Adrenal gland (tissue), 12 donors: ENCODE data around the gene PRR35. TPM values are rescaled to one million over a fixed set of nuclear protein-coding genes. Genes with fewer than 3 reads are reported as not detected.

Experiments
- DNase-seq, 7 donors: peaks; one replicate each; pipeline ENCODE4 v3.0.0-alpha.2; 2019 to 2020
- H3K27ac ChIP-seq, 5 donors: fragments of 200-600 bp; sonication (generic) in 4 of 5; 1 replicate in 3 of 5; 2 replicates in 2 of 5; pipeline versions ENCODE4 v1.5.1 to v1.8.0; 2016 to 2020; ENCODE audit warnings: mild to moderate bottlenecking in 1 of 5
- H3K27me3 ChIP-seq: fragments of 200-600 bp; 2 replicates; pipeline ENCODE4 v1.8.0; 2021
- H3K36me3 ChIP-seq, 2 donors: fragments of 200-600 bp; replicated peaks in 1 of 2; 1 replicate in 1 of 2; 2 replicates in 1 of 2; pipeline versions ENCODE4 v1.5.1 to v1.8.0; 2018 to 2022
- H3K4me1 ChIP-seq, 2 donors: fragments of 200-600 bp; replicated peaks in 1 of 2; 1 replicate in 1 of 2; 2 replicates in 1 of 2; pipeline versions ENCODE4 v1.5.1 to v1.8.0; 2018 to 2021
- H3K4me3 ChIP-seq, 4 donors: fragments of 200-600 bp; sonication (generic) in 3 of 4; one replicate each; pipeline ENCODE4 v1.5.1; 2016 to 2018
- H3K9me3 ChIP-seq, 3 donors: fragments of 200-600 bp; sonication (generic) in 1 of 3; replicated peaks in 1 of 3; 1 replicate in 2 of 3; 2 replicates in 1 of 3; pipeline versions ENCODE4 v1.5.1 to v1.8.0; 2016 to 2021
- POLR2A ChIP-seq, 2 donors: fragments of 450-650 bp; IDR thresholded peaks; one replicate each; pipeline ENCODE4 v1.6.1; 2017; ENCODE audit warnings: antibody characterized with exemption in 2 of 2, mild to moderate bottlenecking in 2 of 2, moderate library complexity in 1 of 2
- WGBS, 4 donors: extraction: QIAGEN DNeasy Blood & Tissue Kit in 2 of 4; methylation state at CpG; one replicate each; pipeline versions ENCODE4 v1.1.5 to v1.1.7; 2013 to 2017; 5-methylcytosine and 5-hydroxymethylcytosine counted together
- intact Hi-C, 2 donors: fragments of 100-400 bp; cut with DNase I; formaldehyde crosslinking; loops; one replicate each; pipeline versions ENCODE4 v1.14.1 to v1.15.0; 2022 to 2023
- polyA plus RNA-seq, 3 donors: library from polyadenylated mRNA; stranded (reverse); fragments of 200-250 nt in 2 of 3; fragments of 350-450 nt in 1 of 3; fragmentation: Illumina TruSeq in 1 of 3; extraction: RNeasy Lipid Tissue Mini Kit (QIAGEN cat#74804) in 1 of 3; gene quantifications; one replicate each; pipeline ENCODE4 v1.2.3, GENCODE V29; 2013 to 2014
- total RNA-seq, 9 donors: library from RNA; depleted of rRNA in 4 of 9; stranded (reverse); fragments of >200 nt in 4 of 9; fragments of 120-200 nt in 1 of 9; fragmentation: NEBNext Ultra II Directional in 1 of 9; extraction: Animal tissue kit (Norgen Biotek cat#: 25700) in 1 of 9; gene quantifications; one replicate each; pipeline versions ENCODE4 v1.1.0 to v1.2.4, GENCODE V29; 2013 to 2023
- TF ChIP-seq, protein P1 (sequence below), 6 experiments: fragments of 450-650 bp in 4 of 6; fragments of 200-600 bp in 2 of 6; sonication (generic) in 1 of 6; IDR thresholded peaks; 1 replicate in 5 of 6; 2 replicates in 1 of 6; pipeline versions ENCODE4 v1.5.1 to v1.8.0; 2016 to 2021; ENCODE audit warnings: antibody characterized with exemption in 6 of 6, mild to moderate bottlenecking in 2 of 6, moderate library complexity in 1 of 6
- donor health status: healthy with polysubstance abuse.
- donor health status: Bipolar disorder and iron deficiency.
- donor health status: DM: yes; HTN: yes; CAD: no.
- donor health status: DM: no; HTN: no; CAD: no.
- donor health status: DM: no; HTN: no; CAD: no.
- donor health status: DM: yes; HTN: yes; CAD: no.

The PRR35 gene
- total and polyA plus RNA-seq, 12 donors, result not detected

GRCh38 chr16:527015-527903 is 32.9 kb upstream of the PRR35 start, which contains the start of gene CAPN15:
TSS of gene CAPN15 (plus strand) at chr16:527712. CDS start at chr16:546839, 19,127 bp downstream.
- Histone ChIP-seq H3K4me1 (peaks cover 29 to 43% of the 10 kb centered on the region in 2 donors), H3K27ac (peak within 1 kb of the TSS; percentile 89 to 99 (median 97)), H3K9me3 (no peaks in the 10 kb centered on the region), H3K36me3 (no peaks in the 10 kb centered on the region), H3K27me3 (no peaks in the 10 kb centered on the region), H3K4me3 (peak within 1 kb of the TSS; percentile 48 to 68 (median 54))
- 0 to 2% (median 0%) methylated on average over 10 to 121 of the region's 129 CpGs for WGBS, 4 donors
- DNase-seq, result peak; percentile 86 to 93 (median 89)
- peak; percentile 80 to 81 for TF ChIP-seq POLR2A (IDR thresholded peaks at IDR 0.05)
- TF ChIP-seq, protein P1, sequence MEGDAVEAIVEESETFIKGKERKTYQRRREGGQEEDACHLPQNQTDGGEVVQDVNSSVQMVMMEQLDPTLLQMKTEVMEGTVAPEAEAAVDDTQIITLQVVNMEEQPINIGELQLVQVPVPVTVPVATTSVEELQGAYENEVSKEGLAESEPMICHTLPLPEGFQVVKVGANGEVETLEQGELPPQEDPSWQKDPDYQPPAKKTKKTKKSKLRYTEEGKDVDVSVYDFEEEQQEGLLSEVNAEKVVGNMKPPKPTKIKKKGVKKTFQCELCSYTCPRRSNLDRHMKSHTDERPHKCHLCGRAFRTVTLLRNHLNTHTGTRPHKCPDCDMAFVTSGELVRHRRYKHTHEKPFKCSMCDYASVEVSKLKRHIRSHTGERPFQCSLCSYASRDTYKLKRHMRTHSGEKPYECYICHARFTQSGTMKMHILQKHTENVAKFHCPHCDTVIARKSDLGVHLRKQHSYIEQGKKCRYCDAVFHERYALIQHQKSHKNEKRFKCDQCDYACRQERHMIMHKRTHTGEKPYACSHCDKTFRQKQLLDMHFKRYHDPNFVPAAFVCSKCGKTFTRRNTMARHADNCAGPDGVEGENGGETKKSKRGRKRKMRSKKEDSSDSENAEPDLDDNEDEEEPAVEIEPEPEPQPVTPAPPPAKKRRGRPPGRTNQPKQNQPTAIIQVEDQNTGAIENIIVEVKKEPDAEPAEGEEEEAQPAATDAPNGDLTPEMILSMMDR (IDR thresholded peaks at IDR 0.05), result peak in 5 of 6 experiments; percentile 29 to 72 (median 47)
- intact Hi-C loops, result loop anchor here (10.0 kb wide), 2 partner anchors 92 to 132 kb away; partner anchors contain the start of gene NME4 (in 1 of the 2)

GRCh38 chr16:528111-529011 is 31.8 kb upstream of the PRR35 start:
- Histone ChIP-seq H3K36me3 (no peaks in the 10 kb centered on the region), H3K4me3 (peak overlapping the region; percentile 37 to 68 (median 53)), H3K9me3 (no peaks in the 10 kb centered on the region), H3K27ac (peak overlapping the region; percentile 34 to 97 (median 59)), H3K4me1 (peaks cover 29 to 46% of the 10 kb centered on the region in 2 donors), H3K27me3 (no peaks in the 10 kb centered on the region)
- intact Hi-C loops, result loop anchor here (10.0 kb wide), 2 partner anchors 94 to 134 kb away; partner anchors contain the start of gene NME4 (in 1 of the 2)
- peak in 1 of 2 donors; percentile 16 for TF ChIP-seq POLR2A (IDR thresholded peaks at IDR 0.05)
- TF ChIP-seq, protein P1 (IDR thresholded peaks at IDR 0.05), result no peak
- WGBS, 4 donors, result 1 to 22% (median 4%) methylated on average over 8 to 55 of the region's 55 CpGs
- DNase-seq, result peak in 5 of 7 donors; percentile 43 to 54 (median 48)

GRCh38 chr16:529012-529575 is 31.1 kb upstream of the PRR35 start:
- no peak for DNase-seq
- H3K27ac ChIP-seq, result peak overlapping the region in 3 of 5 donors; percentile 34 to 97 (median 60)
- no peaks in the 10 kb centered on the region for H3K36me3 ChIP-seq
- TF ChIP-seq, protein P1 (IDR thresholded peaks at IDR 0.05), result no peak
- peak overlapping the region in 2 of 4 donors; percentile 19 to 68 for H3K4me3 ChIP-seq
- H3K27me3 ChIP-seq, result no peaks in the 10 kb centered on the region
- intact Hi-C loops, result loop anchor here (10.0 kb wide), 2 partner anchors 94 to 134 kb away; partner anchors contain the start of gene NME4 (in 1 of the 2)
- WGBS, 4 donors, result 45 to 61% (median 51%) methylated on average over 2 to 12 of the region's 12 CpGs; no CpG with 5 or more reads in 1 of the 4 donors
- peaks cover 36 to 52% of the 10 kb centered on the region in 2 donors for H3K4me1 ChIP-seq
- no peaks in the 10 kb centered on the region for H3K9me3 ChIP-seq
